IPS-NIHi11 (cell line): Measurements from ENCODE around the gene IL27RA.

Source experiments
- DNase-seq: peaks from one replicate; pipeline ENCODE4 v3.0.0; 2012; ENCODE audit warnings: mixed read lengths, low spot score

Gene IL27RA

GRCh38 chr19:14031719-14032480 lies at the start of gene IL27RA:
Gene IL27RA (plus strand): TSS chr19:14031762. CDS start chr19:14031873, 111 bp downstream.
- DNase-seq, result peak; percentile 83

- DNase-seq, result no peak
Measured at GRCh38 chr19:13981988-13982501, 49.5 kb upstream of the IL27RA start.

GRCh38 chr19:13982773-13983172 lies 48.8 kb upstream of the IL27RA start:
- DNase-seq, result no peak

GRCh38 chr19:13983213-13983889 lies 48.2 kb upstream of the IL27RA start:
- no peak for DNase-seq

GRCh38 chr19:13984186-13984585 lies 47.4 kb upstream of the IL27RA start:
- no peak for DNase-seq

- no peak for DNase-seq
Measured at GRCh38 chr19:13984875-13985741, 46.5 kb upstream of the IL27RA start.

- DNase-seq, result peak; percentile 68
Measured at GRCh38 chr19:13985771-13986347, 45.7 kb upstream of the IL27RA start.

- DNase-seq, result peak; percentile 88
Measured at GRCh38 chr19:13986348-13986904, 45.1 kb upstream of the IL27RA start.

GRCh38 chr19:13987101-13987890 lies 44.3 kb upstream of the IL27RA start:
- DNase-seq, result no peak

GRCh38 chr19:13989487-13989886 lies 42.1 kb upstream of the IL27RA start:
- no peak for DNase-seq

- DNase-seq, result no peak
Measured at GRCh38 chr19:13990085-13990484, 41.5 kb upstream of the IL27RA start.

GRCh38 chr19:13992025-13992424 lies 39.5 kb upstream of the IL27RA start:
- no peak for DNase-seq

- DNase-seq, result no peak
Measured at GRCh38 chr19:13993590-13994300, 37.8 kb upstream of the IL27RA start.

GRCh38 chr19:13995017-13995728 lies 36.4 kb upstream of the IL27RA start:
- DNase-seq, result no peak

GRCh38 chr19:13995878-13996765 lies 35.4 kb upstream of the IL27RA start:
- DNase-seq, result peak; percentile 3

GRCh38 chr19:13996928-13997630 lies 34.5 kb upstream of the IL27RA start:
- DNase-seq, result no peak

- DNase-seq, result peak; percentile 4
Measured at GRCh38 chr19:13997631-13997962, 34.0 kb upstream of the IL27RA start.

GRCh38 chr19:13998426-13998825 lies 33.1 kb upstream of the IL27RA start:
- no peak for DNase-seq
